GM11168 (cell line): ENCODE data around the gene MICAL1.

Experiments
- in situ Hi-C: fragments of 300-500 bp; cut with MboI; formaldehyde crosslinking; loops from one replicate; pipeline ENCODE4 v1.12.0; 2022; ENCODE audit warnings: low sequenced_read_pairs; ENCODE audit not compliant: unreplicated experiment

MICAL1 gene, protein sequence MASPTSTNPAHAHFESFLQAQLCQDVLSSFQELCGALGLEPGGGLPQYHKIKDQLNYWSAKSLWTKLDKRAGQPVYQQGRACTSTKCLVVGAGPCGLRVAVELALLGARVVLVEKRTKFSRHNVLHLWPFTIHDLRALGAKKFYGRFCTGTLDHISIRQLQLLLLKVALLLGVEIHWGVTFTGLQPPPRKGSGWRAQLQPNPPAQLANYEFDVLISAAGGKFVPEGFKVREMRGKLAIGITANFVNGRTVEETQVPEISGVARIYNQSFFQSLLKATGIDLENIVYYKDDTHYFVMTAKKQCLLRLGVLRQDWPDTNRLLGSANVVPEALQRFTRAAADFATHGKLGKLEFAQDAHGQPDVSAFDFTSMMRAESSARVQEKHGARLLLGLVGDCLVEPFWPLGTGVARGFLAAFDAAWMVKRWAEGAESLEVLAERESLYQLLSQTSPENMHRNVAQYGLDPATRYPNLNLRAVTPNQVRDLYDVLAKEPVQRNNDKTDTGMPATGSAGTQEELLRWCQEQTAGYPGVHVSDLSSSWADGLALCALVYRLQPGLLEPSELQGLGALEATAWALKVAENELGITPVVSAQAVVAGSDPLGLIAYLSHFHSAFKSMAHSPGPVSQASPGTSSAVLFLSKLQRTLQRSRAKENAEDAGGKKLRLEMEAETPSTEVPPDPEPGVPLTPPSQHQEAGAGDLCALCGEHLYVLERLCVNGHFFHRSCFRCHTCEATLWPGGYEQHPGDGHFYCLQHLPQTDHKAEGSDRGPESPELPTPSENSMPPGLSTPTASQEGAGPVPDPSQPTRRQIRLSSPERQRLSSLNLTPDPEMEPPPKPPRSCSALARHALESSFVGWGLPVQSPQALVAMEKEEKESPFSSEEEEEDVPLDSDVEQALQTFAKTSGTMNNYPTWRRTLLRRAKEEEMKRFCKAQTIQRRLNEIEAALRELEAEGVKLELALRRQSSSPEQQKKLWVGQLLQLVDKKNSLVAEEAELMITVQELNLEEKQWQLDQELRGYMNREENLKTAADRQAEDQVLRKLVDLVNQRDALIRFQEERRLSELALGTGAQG

DNA sequence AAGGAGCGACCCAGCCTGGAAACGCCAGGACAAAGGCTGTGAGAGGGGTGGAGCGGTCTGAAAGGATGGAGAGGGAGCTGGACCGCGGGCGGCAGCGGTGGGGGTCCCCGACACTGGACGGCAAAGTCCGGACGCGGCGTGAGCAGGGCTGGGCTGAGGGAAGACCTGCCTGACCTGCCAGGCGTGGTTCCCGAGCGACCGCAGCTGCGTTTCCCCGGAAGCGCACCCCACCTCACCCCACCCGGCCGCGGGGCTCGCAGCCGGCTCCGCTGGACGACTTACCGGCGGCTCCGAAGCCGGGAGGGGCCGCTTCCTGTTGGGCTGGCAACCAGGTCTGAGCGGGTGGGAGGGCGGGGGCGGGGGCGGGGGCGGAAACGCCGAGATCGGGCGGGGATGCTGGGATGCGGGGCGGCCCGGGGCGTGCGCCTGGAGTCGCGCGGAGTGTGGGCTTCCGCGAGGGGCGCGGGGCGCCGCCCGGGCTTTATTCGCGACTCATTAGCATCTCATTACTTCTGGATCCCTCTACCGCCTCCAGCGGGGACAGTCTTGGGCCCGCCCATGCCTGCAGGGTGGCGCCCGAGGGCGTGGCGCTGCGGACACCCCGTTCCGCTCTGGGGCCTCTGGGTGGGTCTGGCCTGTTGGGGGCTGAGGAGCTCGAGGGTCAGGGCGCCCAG lies at the start of gene MICAL1:
Gene MICAL1 (minus strand): TSS at position 336 of the 674 bp plus-strand sequence. CDS start 1,576 bp downstream, outside the sequence.
- in situ Hi-C loops: no loop called here

DNA sequence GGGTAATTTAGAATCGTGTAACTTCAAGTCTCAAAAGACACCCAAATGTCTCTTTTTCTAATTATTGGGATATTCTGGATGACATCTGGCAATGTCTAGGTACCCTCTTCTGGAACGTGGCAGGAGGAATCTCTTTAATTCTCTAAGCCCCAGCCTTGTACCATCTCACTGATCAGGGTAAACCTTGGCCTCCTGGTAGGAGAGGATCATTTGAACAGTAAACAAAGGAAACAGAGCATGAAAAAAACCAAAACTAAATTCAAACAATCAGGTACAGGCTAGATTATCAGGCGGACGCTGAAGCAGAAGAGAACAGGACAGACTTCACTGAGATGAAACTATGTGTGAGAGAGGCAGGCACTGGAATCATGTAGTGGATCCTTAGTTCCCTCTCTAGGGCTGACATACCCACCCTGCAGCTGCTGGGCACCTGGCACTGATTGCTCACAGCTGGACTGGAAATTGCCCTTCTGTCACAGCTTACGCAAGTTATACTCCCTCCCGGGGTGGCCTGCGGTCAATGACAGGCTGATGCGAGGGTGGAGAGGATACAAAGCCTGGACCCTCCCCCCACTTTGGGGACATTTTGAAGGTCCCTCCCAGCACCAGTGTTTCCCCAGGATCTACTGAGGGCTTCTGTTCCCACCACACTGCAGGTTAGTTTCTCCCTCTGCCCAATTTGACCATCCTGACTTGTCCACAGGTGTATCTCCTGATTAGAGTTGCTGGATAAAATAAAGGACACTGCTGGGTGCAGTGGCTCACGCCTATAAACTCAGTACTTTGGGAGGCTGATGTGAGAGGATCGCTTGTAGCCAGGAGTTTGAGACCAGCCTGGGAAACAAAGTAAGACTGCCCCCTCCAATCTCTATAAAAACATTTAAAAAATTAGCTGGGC lies 48.0 kb upstream of the MICAL1 start:
- in situ Hi-C loops: no loop called here

DNA sequence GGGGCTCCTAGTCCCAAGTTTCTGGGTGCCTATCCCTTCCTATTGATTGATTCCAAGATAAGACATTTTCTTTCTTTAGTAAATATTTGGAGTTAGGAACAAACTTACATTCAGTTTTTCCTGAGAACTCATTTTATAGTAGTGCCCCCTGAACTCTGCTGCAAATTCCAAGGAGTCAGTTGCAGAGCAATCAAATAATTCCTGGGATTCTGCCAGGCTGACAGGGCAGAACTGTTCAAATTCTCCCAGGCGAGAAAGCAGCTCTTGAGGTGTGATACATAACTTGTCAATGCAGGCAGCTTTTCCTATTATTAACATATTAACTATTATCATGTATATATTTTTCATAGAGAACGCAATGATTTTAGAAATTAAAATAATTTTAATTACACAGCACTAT lies 43.4 kb upstream of the MICAL1 start:
- in situ Hi-C loops: no loop called here

DNA sequence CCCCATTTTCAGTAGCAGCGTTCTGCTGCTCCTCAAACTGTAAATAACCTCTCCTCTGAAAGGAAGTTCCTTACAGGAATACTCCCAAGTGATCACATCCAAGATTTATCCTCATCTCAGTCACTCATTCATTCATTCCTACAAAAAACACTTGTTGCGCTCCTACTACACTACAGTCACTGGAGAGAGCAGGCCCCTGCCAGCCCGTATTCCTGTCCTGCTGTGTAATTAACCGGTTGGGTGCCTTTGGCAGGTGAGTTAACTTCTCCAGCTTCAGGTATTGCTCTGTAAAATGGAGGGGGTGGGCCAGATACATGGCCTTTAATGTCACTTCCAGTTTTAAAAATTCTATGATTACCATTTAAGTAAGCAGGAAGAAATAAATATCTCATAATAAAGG lies 42.5 kb upstream of the MICAL1 start:
- in situ Hi-C loops: no loop called here

DNA sequence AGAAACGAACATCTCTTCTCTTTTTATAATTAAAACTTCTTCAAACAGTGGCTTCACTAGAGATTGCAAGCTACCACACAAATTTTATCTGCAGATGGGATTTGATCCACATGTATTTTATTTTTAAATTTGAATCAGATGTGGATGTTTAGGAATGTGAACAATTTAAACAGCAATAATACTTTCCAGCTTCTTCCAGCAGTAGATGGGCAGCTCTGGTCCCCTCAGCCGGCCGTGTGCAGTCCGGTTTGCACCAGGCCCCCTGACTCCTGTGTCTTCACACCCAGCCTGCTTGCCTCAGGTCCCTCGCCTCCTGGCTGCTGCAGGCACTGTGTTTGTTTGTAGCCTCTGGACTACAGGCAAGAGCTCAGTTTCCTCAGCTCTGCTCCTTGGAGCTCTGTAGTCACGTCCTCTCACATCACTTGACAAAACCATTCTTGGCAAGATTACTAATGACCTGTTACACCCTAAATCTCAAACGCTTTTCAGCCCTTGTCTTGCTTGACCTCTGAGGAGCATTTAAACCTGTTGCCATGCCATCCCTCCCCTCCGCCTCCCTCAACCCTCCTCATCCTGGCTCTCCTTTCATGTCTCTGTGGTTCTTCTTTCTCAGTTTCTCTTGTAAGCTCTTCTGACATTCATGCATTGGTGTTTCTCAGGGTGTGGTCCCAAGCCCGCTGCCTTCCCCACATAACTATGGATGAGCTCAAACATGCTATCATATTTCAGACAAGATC lies 40.6 kb upstream of the MICAL1 start:
- in situ Hi-C loops: no loop called here

DNA sequence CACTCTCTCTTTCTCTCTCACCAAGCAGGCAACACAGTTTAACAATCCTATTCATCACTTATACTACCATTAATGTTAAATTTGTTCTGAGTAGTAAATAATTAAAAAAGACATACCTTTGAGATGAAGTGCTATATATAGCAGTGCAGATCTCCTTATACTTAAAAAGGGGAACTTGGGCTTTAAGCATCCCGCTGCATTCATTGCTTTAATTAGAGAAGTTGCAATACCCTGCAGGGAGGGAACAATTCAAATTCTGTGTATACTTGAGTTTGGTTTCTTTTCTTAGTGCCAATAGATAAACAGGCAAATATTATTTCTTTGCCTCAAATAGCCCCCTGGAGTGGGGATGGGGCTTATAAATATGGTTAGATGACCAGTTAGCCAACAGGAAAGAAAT lies 38.3 kb upstream of the MICAL1 start:
- in situ Hi-C loops: no loop called here

DNA sequence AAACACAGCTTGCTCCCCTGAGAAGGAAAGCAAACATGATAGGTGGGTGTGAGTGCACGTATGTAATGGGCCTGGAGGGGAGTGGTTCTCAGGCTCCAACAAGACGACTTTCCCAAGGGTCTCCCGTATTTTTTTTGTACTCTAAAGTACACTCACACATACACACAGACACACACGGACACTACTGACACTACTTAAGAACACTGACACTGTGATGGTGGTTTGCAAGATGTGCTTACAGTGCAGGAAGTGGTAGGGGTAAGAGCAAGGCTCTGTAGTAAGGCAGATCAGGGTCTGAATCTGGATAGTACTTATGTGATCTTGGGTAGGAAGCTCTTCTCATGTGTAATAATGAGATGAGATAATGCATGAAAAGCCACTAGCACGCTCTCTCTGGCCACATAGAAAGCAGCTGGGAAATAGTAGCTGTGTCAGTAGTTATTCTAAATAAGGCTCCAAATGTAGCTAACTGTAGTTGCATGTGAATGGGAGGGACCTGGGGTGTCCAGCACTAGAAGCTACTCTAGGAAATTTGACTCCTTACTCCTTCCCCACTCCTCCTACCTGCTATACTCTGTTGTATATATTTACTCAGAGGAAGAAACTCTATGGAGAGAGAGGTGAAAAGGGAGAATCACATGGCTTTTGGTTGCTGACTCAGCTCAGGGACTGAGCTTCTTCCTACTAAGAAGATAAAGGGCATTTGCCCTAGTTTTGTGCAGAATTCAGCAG lies 35.8 kb upstream of the MICAL1 start:
- in situ Hi-C loops: no loop called here

DNA sequence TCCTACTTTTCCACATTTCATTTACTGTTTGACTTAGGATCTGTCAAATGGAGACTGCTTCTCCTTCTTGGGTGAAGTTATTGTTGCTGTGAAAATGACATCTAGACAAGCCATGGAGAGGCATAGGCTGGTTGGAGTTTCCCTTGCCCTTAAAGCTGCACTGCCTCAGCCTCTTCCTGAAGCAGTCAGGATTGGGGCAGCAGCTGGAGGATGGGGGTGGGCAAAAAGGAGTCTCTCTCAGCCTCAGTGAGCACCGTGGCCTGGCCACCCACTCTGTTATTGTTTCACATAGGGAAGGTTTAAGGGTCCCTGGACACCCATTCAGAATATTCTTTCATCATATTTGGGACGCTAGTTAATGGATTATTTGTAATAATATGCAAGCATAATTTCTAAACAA lies 35.1 kb upstream of the MICAL1 start:
- in situ Hi-C loops: no loop called here

DNA sequence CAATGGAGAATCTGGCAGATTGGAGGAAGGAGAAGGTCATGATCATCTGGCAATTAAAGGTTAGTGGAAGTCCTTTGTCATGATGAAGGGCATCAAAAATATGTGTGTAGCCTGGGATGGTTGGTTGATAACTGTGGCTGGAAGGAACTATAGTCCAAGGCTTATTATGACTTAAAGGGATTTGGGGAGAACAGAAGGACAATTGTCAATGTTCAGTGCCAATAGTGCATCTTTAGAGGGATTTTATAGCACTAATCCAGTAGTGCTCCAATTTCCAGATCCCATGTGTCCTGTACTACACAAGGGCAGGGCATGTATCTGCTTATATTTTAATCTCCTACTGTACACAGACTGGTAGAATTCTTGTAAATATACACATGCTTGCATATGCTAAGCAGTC lies 32.4 kb upstream of the MICAL1 start:
- in situ Hi-C loops: no loop called here

DNA sequence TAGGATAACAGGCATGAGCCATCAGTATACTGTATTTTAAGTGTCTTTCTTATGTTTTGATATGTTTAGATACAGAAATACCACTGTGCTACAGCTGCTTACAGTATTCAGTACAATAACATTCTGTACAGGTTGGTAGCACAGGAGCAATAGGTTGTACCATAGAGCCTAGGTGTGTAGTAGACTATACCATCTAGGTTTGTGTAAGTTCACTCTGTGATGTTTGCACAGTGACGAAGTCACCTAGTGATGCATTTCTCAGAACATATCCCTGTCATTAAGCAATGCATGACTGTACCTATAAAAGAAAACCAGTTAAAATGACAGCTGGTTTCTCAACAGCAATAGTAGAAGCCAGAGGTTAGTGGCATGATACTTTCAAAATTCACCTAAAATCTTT lies 30.5 kb upstream of the MICAL1 start:
- in situ Hi-C loops: no loop called here

DNA sequence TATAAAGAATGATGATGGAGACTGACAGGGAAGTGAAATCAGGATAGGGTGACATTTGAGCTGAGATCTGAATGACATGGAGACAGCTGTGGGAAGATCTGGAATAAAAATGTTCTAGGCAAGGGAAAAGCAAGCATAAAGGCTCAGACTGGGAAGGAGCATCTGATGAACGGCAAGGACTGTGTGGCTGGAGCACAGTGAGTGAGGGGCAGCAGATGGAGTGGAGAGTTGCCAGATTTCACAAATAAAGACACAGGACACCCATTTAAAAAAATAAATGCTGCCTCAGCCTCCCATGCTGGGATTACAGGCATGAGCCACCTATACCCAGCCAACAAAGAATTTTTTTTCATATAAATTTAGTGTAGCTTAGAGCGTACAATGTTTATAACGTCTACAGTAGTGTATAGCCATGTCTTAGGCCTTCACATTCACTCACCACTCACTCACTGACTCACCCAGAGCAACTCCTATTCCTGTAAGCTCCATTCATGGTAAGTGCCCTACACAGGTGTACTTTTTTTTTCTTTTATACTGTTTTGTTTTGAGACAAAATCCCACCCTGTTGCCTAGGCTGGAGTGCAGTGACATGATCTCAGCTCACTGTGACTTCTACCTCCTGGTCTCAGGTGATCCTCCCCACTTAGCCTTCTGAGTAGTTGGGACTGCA lies 29.8 kb upstream of the MICAL1 start:
- in situ Hi-C loops: no loop called here

DNA sequence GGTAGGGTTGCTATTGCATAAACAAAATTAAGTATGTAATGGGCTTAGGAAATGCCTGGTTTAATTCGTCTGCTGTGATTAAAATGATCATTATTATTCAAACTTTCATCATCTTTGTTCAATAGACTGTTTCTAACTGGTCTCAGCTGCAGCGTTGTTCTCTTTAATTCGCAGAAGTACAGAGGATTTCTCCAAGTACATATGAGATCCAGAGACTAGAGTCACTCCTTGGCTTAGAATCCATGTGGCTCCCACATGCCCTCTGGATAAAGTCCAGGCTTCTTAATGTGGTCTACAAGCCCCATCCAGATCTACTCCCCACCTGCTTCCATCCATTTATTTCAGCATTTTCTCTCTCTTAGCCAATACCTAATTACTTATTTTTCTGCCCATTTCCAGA lies 28.6 kb upstream of the MICAL1 start:
- in situ Hi-C loops: no loop called here

DNA sequence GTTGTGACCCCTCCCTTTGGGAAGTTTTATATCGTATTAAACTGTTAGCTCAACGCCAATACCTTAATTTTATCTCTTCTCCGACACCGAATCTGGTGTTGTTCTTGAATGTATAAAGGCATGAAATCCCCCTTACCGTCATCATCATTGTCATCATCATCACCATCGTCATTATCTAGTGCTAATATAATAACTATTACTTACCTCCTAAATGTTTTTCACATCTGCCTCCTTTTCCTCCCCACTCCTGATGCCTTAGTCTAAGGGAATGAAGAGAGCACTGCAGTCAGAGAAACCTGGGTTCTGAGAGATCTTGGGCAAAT lies 28.1 kb upstream of the MICAL1 start:
- in situ Hi-C loops: no loop called here

DNA sequence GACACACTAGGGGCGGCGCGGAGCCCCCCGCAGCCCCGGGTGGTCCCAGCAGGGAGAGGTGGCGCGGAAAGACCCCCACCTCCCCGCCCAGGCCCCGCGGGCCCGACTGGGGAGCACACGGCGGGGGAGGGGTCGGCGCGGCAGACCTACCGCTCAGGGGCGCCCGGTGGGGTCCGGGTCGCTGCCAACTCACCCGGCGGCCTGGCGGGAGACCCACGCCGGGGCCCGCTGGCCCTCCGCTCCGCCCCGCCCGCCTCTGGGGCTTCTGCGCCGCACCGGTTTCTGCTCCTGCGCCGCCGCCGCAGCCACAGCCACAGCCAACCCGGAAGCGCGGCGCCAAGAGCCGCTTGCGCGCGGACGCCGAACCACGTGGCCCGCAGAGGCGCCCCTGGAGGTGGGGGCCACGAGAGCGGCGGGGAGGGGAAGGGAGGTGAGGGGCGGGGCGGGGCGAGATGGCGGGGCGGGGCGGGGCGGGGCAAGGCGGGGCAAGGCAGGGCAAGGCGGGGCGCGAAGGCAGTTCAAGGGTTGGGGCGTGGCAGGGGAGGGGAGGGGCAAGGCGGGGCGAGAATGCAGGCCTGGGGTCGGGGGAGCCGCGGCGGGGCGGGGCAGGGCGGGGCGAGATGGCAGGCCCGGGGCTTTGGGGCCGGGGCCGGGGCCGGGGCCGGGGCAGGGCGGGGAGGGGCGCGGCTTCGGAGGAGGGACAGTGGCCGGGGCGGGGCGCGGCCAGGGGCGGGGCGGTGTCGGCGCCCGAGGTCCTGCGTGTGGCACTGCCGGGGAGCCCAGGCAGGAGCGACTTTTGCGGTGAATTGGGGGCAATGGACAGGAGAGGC lies 27.5 kb upstream of the MICAL1 start, which contains the start of gene ZBTB24:
Gene ZBTB24 (minus strand): TSS at position 315 of the 830 bp plus-strand sequence. CDS start 1,193 bp downstream, outside the sequence.
- in situ Hi-C loops: no loop called here

DNA sequence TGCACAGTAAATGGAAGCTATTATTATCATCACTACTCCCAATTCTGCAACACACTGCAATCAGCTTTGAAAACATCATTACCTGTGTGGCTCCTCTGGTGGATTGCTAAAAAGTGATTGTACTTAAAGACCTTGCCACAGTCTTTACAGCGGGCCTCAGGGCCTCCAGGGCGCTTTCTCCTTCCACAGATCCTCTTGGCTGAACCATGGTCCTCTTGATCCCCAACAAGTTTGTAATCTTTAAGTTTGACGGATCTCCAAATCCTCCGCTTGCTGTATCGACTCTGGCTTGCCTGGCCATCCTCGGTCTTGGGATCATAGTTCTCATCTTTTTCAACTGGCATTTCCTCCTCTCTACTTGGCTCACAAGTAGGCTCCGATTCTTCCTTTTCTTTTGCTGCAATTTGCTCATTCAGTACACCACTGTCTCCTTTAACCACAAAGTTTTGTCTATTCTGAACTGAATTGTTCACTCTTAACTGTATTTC lies 25.5 kb upstream of the MICAL1 start:
- in situ Hi-C loops: no loop called here

DNA sequence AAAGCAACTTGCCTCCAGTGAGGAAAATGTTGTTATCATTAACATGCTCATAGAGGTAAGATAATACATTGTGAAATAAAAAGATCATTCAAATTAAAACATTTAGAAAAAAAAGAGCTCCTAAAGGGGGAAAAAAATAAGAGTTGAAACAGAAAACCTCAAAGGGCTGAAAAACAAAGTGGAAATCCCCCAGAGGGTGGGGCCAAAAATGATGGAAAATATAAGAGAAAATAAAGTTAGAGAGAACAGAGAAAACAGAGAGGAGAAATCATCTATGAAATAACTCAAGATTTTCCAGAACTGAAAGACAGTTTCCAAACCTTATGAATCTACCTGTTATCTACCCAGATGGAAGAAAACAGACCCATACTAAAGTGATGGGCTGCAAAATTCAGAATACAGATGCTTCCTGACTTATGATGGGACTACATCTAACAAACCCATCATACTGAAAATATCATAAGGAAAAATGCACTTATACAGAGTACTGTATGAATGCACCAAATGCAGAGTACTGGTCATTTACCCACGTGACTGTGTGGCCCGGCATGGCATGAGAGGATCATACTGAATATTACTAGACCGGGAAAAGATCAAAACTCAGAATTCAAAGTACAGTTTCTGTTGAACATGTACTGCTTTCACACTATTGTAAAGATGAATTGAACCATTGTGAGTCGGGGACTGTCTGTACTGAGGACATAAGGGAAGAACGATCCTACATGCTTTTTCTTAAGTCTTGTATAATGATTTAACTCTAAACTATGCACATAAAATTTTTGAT lies 23.5 kb upstream of the MICAL1 start:
- in situ Hi-C loops: no loop called here
